ENCODE results near the gene DPEP3.
"Not testable (repeated sequence)": the region's sequence is repeated elsewhere in the genome, so short reads cannot be mapped to it uniquely, and the experiment has no call there.

The DPEP3 gene

DNA sequence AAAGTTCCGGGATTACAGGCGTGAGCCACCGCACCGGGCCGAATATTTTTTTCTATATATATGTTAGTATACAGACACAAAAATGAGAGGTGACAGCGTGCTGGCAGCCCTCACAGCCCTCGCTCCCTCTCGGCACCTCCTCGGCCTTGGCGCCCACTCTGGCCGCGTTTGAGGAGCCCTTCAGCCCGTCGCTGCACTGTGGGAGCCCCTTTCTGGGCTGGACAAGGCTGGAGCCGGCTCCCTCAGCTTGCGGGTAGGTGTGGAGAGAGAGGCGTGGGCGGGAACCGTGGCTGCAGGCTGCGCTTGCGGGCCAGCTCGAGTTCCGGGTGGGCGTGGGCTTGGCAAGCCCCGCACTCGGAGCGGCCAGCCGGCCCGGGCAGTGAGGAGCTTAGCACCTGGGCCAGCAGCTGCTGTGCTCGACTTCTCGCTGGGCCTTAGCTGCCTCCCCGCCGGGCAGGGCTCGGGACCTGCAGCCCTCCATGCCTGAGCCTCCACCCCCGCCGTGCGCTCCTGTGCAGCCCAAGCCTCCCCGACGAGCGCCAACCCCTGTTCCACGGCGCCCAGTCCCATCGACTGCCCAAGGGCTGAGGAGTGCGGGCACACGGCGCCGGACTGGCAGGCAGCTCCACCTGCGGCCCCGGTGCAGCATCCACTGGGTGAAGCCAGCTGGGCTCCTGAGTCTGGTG lies 1.9 kb upstream of the DPEP3 start:
- in situ Hi-C loops (cut with MboI; ENCODE audit: low sequenced_read_pairs, unreplicated experiment): no loop called here
- TF ChIP-seq, protein P1, sequence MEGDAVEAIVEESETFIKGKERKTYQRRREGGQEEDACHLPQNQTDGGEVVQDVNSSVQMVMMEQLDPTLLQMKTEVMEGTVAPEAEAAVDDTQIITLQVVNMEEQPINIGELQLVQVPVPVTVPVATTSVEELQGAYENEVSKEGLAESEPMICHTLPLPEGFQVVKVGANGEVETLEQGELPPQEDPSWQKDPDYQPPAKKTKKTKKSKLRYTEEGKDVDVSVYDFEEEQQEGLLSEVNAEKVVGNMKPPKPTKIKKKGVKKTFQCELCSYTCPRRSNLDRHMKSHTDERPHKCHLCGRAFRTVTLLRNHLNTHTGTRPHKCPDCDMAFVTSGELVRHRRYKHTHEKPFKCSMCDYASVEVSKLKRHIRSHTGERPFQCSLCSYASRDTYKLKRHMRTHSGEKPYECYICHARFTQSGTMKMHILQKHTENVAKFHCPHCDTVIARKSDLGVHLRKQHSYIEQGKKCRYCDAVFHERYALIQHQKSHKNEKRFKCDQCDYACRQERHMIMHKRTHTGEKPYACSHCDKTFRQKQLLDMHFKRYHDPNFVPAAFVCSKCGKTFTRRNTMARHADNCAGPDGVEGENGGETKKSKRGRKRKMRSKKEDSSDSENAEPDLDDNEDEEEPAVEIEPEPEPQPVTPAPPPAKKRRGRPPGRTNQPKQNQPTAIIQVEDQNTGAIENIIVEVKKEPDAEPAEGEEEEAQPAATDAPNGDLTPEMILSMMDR (IDR thresholded peaks at IDR 0.05; ENCODE audit: borderline replicate concordance, control extremely low read depth, extremely low read depth, insufficient read depth, missing control alignments): no peak
- DNase-seq (ENCODE audit: low spot score): no peak

DNA sequence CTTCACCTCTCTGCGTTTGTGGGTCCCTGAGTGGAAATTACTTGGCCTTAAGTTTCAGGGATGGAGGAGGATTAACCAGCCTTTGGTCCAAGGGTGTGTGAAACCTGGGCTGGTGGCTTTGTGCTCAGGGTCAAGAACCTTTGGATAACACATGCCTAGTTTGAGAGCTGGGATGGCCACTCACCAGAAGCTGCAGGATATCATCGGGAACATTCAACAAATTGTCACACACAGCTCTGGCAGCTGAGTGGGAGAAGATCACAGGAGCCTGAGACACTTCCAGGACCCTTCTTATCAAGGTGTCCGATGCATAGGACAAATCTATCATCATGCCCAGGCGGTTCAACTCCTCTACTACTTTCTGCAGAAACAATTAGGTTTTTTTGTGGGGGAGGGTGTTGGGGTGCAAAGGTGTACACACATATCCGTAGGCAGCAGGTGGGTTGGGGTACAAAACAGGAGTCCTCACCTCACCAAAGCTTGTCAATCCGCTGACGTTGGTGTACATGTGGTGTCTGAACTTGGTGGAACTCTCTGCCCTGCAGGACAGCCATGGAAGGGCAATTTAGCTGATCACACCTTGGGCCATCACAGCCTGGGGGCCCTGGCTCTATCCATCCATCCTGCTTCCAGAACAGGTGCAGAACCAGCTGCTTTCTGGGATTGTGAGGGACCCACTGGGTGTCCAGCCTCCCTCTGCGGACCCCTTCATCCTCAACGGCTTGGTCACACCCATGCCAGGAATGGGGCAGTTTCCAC lies 2.7 kb downstream of the DPEP3 start:
- TF ChIP-seq, protein P1 (IDR thresholded peaks at IDR 0.05; ENCODE audit: borderline replicate concordance, control extremely low read depth, extremely low read depth, insufficient read depth, missing control alignments): no peak
- in situ Hi-C loops (cut with MboI; ENCODE audit: low sequenced_read_pairs, unreplicated experiment): no loop called here
- DNase-seq (ENCODE audit: low spot score): no peak

DNA sequence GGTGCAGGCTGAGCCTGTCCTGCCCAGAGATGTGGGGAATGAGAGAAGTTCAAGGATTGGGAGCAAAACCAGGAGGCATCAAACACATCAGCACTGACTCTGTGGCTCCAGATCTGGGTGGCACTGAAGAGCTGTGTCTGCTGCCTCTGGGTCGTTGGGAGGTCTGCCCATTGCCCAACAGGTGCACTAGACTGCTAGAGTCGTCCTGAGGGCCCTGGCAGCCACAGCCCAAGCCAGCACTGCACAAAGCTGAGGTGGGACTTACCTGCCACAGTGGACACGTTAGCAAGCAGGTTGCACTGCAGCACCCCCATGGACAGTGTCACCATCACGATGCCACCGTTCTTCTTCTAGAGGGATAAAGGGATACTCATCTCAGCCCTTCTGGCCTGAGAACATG lies 3.3 kb downstream of the DPEP3 start:
- TF ChIP-seq, protein P1 (IDR thresholded peaks at IDR 0.05; ENCODE audit: borderline replicate concordance, control extremely low read depth, extremely low read depth, insufficient read depth, missing control alignments): no peak
- no peak for DNase-seq (ENCODE audit: low spot score)
- in situ Hi-C loops (cut with MboI; ENCODE audit: low sequenced_read_pairs, unreplicated experiment): no loop called here

DNA sequence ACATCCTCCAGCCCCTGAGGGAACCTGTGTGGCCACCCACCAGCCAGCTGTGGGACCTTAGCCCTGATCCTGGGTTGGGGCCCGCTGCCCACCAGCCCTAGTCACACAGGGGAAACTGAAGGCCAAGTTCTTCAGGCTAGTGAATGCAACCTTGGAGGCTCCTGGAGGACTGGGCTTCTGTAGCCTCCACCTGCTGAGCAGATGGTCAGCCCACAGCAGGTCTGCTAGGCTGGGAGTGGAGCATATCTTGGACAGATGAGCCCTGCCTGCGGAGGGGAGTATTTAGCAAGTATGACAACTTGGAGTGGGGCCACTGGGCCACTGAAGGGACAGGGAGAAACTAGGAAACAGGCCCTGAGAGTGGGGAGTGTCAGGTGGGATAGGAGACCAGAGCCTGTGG lies 4.1 kb downstream of the DPEP3 start:
- DNase-seq (ENCODE audit: low spot score): no peak
- in situ Hi-C loops (cut with MboI; ENCODE audit: low sequenced_read_pairs, unreplicated experiment): no loop called here
- TF ChIP-seq, protein P1 (IDR thresholded peaks at IDR 0.05; ENCODE audit: borderline replicate concordance, control extremely low read depth, extremely low read depth, insufficient read depth, missing control alignments): no peak

DNA sequence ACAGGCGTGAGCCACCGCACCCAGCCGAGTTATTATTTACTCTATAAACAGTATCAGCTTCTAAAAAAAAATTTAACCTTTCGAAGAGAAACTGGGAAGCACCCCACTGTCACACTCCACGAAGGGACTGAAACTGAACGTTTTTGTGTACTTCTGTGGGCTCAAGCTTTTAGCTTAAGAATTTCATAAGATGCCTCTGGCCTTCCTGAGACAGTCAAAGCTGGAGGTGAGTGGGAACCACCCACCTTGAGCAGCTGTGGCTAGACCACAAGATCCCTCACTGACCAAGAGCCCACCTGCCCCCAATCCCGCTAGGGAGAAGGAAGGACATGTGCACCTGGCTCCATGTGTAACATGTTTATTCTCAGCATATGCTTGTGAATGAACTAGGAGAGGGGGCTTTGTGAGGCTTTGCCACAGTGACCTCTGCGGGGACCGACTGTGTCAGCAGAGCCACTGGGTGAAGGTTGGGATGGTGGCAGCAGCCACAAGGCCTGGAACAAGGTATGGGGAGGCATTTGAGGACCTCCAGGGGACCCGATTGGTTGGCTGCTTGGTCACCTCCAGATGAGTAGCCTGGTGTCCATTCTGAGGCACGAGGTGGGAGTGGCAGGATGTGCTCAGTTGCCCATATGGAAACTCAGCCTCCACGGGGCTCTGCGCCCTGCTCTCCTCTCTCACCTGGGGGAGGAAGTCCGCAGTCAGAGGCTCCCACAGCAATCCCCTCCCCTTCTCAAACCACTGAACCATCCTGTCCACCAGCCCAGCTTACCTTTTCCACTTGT lies 4.8 kb downstream of the DPEP3 start:
- in situ Hi-C loops (cut with MboI; ENCODE audit: low sequenced_read_pairs, unreplicated experiment): no loop called here
- TF ChIP-seq, protein P1 (IDR thresholded peaks at IDR 0.05; ENCODE audit: borderline replicate concordance, control extremely low read depth, extremely low read depth, insufficient read depth, missing control alignments): no peak
- no peak for DNase-seq (ENCODE audit: low spot score)

DNA sequence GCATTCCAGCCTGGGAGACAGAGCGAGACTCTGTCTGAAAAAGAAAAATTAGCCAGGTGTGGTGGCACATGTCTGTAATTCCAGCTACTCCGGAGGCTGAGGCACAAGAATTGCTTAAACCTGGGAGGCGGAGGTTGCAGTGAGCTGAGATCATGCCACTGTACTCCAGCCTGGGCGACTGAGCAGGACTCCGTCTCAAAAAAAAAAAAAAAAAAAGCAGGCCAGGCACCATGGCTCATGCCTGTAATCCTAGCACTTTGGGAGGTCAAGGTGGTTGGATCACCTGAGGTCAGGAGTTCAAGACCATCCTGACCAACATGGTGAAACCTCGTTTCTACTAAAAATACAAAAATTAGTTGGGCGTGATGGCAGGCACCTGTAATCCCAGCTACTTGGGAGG lies 8.0 kb downstream of the DPEP3 start:
- DNase-seq (ENCODE audit: low spot score); in situ Hi-C loops (cut with MboI; ENCODE audit: low sequenced_read_pairs, unreplicated experiment): not testable (repeated sequence)

All from GM13976 (cell line).